Measurements from ENCODE around the gene MAGI2.
"Not testable (repeated sequence)": the region's sequence is repeated elsewhere in the genome, so short reads cannot be mapped to it uniquely, and the experiment has no call there.

Gene MAGI2

DNA sequence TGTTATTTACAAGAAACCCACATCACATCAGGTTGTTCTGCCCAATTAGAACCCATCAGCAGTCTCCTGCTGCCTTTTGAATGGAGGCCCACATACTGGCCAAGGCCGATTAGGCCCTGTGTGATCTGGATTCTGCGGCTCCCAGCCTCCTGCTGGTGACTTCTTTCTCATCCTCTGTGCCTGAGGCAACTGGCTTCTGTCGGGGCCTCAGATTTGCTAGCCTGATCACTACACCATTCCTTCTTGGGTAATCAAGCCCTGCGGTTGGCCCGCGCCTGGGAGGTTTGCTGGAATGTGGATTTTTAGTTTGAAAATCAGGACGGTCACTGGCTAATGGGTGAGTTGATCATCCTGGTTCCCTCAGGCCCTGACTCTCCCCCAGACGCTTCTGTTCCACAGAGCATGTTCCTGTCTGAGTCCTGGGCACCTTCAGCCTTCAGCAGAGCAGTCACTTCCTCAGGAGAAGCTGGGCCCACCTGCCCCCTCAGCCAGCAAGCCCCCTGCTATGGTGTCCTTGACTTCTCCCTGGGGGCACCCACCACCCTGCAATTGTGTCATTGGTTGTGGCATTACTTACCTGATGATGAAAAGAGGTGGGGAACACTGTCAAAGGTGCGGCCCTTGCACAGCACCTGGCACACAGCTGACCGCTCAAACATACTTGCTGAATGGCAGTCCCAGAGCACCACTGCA lies 1447.3 kb downstream of the MAGI2 start:
- DNase-seq = no peak

DNA sequence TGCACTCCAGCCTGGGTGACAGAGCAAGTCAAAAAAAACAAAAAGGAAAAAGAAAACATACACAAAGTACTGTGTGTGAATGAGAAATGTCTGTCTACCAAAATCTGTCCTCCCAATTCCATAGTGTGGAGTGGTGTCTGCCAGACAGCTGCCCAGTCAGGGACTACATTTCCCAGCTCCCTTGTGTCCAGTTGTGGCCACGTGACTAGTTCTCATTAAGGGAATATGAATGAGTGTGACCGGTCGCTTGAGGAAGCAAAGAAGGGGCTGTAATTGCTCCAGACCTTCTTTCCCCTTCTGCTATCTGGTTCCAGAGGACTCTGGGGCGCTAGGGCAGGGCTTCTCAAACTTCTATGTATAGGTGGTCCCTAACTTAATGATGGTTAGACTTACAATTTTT lies 1450.8 kb downstream of the MAGI2 start:
- DNase-seq = no peak

DNA sequence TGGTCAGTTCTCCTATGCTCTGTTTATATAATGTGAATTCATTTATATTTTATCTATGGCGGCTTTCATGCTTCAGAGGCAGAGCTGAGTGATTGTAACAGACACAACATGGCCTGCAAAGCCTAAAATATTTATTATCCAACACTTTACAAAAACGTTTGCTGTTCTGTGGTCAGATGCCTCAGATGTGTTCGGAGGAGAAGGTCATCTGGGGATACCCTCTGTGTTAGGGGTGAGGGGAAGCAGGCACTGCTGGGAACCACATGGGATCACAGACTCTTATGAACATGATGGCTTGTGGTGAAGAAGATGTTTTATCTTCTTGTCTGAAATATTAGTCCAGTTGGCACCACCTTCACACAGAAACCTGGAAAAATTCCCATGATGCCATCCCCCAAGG lies 1451.4 kb downstream of the MAGI2 start:
- no peak for DNase-seq

DNA sequence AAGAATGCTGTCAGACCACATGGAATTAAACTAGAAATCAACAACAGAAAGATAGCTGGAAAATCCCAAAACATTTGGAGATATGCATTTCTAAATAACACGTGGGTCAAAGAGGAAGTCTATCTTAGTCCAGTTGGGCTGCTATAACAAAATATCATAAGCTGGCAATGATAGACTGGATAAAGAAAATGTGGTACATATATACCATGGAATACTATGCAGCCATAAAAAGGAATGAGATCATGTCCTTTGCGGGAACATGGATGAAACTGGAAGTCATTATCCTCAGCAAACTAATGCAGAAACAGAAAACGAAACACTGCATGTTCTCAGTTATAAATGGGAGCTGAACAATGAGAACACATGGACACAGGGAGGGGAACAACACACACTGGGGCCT lies 1454.3 kb downstream of the MAGI2 start:
- DNase-seq = not testable (repeated sequence)

DNA sequence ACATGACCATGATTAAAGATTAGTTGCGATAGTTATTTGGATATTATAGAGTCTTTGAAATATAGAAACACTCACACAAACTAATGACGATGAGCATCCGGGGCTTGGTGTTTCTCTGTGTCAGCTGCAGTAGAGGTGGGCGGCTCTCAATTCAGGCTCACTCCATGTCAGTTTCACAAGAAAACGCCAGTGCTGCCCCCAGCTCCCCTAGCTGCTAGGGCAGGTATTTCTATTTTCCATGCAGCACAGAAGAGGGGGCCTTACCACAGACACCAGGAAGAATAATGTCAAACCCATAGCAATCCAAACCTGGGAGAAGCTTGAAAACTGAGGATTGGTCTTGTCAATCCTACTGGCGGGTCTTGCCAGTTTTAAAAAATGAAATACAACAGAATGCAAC lies 1457.8 kb downstream of the MAGI2 start:
- no peak for DNase-seq

DNA sequence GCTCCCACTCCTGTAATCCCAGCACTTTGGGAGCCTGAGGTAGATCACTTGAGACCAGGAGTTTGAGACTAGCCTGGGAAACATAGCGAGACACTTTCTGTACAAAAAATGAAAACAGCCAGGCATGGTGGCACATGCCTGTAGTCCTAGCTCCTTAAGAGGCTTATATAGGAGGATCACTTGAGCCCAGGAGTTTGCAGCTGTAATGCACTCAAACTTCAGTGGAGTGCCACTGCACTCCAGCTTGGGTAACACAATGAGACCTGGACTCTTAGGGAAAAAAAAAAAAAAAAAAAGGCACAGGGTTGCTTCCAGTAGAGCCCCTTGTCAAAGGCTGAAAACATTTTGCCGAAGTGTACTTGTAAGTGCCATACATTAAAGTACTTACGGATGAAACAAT lies 1459.6 kb downstream of the MAGI2 start:
- no peak for DNase-seq

DNA sequence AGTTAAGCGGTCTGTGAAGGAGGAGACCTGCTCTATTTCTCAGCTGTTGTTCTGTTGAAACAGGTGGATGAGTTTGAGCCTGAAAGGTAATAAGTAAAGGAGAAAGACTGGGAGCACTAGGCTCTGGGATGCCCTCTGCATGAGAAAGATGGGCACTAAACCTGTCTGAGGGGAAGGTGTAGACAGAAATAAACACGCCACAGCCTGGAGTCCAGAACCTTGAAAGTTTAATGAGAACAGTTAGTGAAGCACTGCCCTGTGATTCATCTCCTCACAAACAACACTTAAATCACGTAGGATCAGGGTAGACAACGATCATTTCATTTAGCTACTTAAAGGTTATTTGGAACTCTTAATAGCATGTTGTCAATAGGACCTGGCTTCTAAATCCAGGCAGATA lies 1461.8 kb downstream of the MAGI2 start:
- DNase-seq = no peak

DNA sequence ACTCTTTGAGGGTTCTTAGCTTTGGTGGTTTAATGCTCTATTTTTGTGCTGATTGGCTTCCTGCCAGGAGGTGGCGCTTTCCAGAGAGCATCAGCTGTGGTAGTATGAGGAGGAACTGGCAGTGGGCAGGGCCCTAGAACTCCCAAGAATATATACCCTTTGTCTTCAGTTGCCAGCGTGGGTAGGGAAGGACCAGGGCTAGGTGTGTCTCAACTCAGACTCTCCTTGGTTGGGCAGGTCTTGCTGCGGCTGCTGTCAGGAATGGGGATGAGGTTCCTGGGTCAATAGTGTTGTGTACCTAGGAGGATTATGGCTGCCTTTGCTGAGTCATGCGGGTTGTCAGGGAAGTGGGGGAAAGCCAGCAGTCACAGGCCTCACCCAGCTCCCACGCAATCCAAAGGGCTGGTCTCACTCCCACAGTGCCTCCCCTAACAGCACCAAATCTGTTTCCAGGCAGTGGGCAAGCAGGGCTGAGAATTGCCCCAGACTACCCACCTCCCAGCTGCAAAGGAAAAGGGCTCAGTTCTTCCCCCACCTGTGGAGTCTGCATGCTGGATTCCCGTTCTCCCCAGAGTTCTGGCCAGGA lies 1463.4 kb downstream of the MAGI2 start:
- no peak for DNase-seq

DNA sequence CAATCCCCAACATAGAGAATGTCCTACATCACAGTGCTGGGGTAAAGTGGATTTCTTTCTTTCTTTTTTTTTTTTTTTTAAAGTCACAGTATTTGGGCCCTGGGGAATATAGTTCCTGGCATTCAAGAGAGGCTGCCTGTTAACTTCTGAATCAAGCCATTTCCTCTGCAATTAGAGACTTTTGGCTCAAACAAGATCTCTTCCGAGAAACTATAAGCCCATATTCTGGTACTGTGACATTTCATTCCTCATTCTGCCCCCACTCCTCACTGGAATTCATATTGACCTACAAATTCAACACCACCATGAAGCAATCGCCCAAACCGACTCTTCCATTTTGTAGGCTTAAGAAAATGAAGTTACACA lies 1467.5 kb downstream of the MAGI2 start:
- DNase-seq = no peak

DNA sequence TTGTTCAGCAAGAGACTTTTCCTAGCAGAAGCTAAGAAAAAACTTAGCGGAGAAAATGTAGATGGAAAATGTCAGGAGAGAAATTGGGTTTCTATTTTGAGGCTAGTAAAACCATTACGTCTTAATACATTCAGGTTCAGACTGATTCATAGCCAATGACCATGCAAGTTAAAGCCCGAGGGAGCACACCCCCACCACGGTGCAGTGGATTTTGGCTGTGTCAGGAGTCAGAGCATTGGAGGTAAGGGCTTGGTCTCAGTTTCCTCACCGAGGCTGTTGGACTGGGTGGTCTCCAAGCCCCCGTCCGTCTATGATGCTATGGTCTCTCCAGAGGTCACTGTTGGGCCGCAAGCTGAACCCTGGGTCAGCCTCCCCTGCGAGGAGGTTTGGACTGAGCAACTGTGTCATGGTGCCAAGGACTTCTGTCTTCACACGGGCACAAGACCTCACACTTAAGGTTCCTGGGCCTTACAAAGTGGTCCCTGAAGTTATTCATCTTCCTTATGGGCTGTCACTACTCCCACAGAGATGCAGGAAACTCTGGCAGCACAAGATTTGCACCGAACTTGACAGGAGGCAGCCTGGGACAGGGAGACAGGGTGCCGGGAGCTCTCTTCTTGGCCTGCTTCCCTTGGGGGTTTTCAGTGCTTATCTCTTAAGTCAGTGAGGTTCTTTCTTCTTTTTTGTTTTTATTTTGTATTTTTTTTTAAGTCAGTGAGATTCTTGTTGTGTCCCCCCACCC lies 1468.1 kb downstream of the MAGI2 start:
- DNase-seq = no peak

DNA sequence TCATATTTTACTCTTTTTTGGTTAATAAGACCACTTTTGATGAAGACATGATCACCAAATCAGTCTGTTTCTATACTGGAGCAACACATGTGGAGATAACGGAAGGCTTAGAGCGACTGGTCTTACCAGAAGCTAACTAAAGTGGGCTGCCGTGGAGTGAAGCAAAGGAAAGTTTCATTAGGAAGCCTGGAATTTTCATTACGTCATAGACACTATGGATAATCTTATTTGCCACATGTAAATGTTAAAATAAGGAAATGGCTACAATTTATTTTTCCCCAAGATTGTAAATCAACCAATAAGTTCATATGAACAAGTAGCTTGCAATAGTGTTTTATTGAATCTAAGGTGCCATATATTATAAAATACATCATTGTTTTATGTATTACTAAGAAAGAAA lies 1469.5 kb downstream of the MAGI2 start:
- no peak for DNase-seq

DNA sequence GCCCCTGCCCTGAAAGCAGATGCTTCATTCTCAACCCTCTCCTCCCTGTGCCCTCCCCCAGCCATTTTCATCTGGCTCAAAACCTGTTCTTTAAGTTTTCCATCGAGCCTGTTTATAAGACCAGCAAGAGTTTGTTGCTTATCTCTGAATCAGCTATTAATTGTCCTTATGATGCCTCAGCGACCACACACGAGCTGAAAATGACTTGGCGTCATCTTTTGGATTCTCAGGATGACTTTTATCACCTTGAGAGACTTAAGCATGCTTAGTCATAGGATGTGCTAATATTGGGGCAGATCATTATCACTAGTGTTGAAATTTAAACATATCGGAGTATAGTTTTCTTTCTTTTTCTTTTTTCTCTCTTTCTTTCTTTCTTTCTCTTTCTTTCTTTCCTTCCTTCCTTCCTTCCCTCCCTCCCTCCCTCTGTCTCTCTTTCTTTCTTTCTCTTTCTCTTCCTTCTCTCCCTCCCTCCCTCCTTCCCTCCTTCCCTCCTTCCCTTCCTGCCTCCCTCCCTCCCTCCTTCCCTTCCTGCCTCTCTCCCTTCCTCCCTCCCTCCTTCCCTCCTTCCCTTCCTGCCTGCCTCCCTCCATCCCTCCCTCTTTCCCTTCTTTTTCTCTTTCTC lies 1470.4 kb downstream of the MAGI2 start:
- DNase-seq = no peak

DNA sequence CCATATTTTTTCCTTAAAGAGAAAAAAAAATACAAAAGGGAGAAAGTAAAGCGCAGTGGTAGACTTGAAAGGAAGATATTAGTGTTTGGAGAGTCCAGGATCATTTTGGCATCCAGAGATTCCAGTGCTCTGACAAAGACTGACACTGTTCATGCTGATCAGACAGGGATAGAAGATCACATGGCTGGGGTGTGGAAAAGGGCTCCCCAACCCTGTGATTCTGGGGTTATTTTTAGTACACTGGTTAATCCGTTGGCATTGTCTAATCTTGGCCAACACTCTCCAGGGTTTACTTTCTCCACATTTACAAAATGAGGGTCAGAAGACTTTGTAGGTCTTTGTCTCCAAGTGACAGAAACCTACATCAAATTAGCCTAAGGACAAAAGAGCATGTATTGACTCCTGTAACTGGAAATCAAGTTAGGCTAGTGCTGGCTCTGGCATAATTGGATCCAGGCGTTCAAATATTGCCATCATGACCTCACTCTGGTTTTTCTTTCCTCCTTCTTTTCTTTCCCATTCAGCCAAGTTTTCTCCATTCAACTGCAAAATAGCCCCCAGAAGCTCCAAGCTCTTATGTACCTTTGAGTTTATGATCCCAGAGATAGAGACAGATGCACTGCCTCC lies 1473.3 kb downstream of the MAGI2 start:
- no peak for DNase-seq

DNA sequence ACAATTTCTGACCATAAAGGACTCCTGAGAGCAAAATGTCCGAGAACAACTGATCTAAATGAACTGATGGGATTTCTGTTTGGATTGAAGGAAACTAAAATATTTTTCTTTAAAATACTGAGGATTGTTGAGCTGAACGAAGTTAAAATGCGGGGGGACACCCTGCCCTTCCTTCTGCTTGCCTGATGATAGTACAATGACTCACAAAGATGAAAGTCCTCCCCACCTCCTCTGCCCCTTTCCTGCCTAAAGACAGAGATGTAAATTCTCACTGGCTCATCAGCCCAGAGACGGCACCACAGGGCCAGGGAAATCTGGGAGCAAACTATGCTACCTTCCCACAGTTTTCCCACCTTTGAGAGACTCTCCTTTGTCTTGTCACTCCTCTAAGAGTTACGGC lies 1474.2 kb downstream of the MAGI2 start:
- DNase-seq = no peak

DNA sequence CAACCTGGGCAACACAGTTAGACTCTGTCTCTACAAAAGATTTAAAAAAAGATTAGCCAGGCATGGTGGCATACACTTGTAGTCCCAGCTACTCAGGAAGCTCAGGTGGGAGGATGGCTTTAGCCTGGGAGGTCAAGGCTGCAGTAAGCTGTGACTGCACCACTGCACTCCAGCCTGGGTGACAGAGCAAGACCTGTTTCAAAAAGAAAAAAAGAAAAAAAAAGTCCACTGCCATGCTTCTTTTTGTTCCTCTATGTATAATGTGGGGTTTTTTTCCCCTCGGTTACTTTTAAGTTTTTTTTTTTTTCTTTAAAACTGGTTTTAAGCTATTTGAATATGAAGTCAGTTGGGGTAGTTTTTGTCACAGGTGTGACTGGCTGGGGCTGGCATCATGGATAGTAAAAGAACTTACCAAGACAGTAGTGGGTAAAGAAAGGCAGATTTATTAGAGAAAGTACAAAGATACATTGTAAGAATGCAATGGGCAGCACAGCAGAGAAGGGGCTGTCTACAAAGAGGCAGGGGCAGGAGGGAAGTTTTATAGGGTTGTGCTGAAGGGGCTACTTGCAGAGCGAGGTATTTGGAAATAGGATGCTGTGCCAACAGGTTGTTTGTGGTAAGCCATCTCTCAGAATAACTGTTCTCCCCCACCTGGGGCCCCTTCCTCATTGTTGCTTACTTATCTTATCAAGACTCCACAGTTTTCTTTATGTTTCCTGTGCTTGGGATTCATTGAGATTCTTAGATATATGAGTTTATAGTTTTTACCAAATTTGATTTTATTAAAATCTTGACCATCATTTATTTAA lies 1477.6 kb downstream of the MAGI2 start:
- DNase-seq = no peak

DNA sequence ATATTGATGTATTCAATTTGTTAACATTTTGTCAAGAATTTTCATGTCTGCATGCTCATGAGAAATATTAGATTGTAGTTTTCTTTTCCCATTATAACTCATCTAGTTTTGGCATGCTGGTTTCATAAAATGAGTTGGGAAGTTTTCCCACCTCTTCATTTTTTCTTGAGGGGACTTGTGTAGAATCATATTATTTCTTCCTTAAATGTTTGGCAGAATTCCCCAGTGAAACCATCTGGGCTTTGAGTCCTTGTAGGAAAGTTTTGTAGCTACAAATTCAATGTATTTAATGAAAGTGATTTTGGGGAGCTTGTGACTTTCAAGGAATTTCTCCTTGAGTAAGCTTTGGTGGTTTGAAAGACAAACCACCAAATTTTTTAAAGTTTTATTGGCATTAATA lies 1481.7 kb downstream of the MAGI2 start:
- DNase-seq = no peak

DNA sequence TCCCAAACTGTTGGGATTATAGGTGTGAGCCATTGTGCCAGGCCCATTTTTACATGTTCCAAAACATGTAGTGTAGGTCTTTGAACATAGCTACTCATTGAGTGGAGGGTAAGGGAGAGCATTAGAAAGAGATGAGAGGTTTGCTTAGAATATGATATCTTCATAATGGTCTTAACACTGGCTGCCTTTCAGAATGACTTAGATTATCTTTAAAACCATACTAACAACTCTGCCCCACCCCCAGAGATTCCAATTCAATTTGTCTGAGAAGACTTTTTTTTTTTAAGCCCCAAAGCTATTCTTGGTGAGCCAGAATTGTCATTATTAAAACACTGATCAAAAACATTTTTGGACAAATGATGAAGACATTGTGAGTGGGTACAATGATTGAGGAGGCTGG lies 1486.0 kb downstream of the MAGI2 start:
- DNase-seq = no peak
